ENCODE results near the gene PRSS22.
A peak's percentile ranks its signal among the peaks of the same experiment; 100 is the strongest.

Gene PRSS22

DNA sequence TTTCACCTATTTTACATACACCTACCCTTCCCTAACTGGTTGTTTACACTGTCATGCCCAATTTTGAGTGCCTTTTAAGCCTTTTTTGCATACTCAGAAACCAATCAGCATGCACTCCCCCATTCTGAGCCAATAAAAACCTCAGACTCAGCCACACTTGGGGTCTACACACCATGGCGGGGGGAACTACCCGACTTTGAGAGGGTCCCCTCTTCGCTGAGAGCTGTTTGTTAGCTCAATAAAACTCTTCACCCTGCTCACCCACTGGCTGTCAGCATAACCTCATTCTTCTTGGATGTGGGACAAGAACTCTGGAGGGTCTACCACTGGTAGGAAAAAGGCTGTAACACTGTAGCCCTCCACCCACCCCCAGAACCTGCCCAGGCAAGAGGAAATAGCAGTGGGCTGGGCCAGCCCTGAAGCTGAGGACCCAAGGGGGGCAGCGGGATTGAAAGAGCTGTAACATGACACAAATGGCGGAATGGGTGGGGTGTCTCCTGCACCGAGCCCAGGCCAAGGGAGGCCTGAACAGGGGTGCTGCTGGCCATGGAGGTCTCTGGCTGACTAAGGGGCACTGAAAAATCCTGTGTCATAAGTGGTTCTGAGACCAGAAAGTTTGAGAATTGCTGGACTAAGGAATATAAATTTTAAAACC, 22.0 kb upstream of the PRSS22 start:
- DNase-seq = no peak

DNA sequence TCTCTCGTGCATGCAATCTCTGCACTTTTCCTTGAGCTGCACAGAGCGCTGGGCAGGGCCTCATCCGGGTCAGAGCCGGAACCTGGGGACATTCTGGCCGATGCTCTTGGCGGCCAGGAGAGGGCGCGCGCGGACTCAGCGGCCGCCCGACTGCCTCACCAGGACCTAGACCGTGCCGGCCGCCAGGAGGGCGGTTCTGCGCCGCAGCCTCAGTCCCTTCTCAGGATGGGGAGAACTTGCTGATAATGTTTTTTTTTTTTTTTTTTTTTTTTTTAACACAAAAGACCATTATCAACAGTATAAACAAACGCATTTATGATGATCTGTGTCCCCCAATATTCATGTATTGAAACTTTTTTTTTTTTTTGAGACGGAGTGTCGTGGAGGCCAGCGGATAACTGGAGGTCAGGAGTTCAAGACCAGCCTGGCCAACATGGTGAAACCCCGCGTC, 17.0 kb upstream of the PRSS22 start:
- peak; percentile 85 for DNase-seq

DNA sequence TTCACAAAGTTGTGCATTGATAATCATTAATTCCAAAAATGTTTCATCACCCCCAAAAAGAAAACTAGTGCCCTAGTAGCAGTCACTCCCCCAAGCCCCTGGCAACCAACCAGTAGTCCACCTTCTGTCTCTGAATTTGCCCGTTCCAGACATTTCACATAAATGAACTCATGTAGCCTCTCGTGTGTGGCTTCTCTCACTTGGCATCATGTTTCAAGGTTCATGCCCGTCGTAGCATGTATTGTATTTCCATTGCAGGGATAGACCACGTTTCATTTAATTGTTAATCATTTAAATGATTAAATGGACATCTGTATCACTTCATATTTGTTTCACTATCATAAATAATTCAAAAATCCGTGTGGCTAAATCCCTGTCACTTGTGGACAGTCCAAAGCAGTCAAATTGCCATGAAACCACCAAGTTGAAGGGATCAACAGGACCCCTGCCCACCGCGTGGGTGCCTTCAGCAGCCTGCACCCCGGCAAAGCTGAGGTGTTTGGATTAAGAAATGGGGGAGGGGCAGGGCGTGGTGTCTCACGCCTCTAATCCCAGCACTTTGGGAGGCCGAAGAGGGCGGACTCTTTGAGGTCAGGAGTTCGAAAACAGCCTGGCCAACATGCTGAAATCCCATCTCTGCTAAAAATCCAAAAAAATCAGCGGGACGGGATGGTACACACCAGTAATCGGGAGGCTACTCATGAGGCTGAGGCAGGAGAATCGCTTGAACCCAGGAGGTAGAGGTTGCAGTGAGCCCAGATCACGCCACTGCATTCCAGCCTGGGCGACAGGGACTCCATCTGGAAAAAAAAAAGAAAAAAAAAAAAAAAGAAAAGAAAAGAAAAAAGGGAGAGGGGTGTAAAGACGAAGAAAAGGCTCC, 16.3 kb upstream of the PRSS22 start:
- DNase-seq = no peak

- DNase-seq = no peak
Measured at GRCh38 chr16:2871926-2872325, 14.0 kb upstream of the PRSS22 start.

GRCh38 chr16:2867987-2868789, 10.2 kb upstream of the PRSS22 start:
- DNase-seq = peak; percentile 97

DNA sequence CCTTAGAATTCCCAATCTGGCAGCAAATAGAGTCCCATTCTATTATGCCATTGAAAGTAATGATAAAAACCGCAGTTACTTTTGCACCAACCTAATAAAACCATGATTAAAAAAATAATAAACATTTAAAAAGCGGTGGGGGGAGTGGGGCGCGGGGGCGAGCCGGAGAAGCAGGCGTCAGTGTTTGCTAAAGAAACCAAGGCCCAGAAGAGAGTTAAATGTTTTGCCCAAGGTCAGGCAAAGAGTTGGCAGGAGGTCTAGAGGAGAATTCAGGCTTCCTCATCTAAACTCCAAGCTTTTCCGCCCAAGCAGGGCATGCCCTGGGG, 9.7 kb upstream of the PRSS22 start:
- DNase-seq = no peak

- DNase-seq = no peak
Measured at GRCh38 chr16:2866431-2866830, 8.5 kb upstream of the PRSS22 start.

- DNase-seq = no peak
Measured at GRCh38 chr16:2865651-2866050, 7.7 kb upstream of the PRSS22 start.

GRCh38 chr16:2860826-2861567, 3.0 kb upstream of the PRSS22 start:
- peak; percentile 15 for DNase-seq

GRCh38 chr16:2859686-2860265, 1.8 kb upstream of the PRSS22 start:
- DNase-seq = no peak

DNA sequence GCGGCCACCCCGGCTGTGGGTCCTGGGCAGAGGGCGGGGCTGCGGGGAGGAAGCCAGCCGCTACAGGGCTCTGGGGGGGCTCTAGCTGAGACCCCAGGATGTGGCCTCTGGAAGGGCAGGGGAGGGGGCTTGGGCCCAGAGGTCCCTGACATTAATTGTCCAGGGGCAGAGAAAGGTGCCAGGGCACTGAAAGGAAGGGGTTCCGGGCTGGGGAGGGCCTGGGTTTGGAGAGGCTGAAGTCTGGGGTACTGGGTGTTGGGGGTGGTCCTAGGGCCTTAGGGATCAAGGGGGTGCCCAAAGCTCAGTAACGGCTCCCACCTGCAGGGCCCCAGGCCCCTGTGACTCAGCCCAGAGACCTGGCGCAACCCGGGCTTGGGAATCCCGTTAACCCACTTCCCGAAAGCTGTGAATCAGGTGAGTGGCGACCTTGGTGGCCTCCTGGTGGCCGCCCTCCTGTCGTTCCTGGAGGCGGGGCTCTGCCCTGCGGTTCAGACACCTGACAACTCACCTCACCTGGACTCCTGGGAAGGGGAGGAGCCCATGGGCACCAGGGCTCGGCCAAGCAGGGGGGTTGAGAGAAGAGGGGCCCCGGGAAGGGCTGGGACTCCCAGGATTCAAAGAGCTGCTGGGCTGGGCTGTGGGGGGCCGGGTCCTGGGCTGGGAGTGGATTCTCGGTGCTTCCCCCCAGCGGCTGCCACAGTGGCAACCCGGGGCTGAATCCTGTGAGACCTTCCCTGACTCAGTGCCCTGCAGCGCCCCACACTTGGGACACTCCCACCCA, 465 bp upstream of the PRSS22 start:
- peak; percentile 6 for DNase-seq

DNA sequence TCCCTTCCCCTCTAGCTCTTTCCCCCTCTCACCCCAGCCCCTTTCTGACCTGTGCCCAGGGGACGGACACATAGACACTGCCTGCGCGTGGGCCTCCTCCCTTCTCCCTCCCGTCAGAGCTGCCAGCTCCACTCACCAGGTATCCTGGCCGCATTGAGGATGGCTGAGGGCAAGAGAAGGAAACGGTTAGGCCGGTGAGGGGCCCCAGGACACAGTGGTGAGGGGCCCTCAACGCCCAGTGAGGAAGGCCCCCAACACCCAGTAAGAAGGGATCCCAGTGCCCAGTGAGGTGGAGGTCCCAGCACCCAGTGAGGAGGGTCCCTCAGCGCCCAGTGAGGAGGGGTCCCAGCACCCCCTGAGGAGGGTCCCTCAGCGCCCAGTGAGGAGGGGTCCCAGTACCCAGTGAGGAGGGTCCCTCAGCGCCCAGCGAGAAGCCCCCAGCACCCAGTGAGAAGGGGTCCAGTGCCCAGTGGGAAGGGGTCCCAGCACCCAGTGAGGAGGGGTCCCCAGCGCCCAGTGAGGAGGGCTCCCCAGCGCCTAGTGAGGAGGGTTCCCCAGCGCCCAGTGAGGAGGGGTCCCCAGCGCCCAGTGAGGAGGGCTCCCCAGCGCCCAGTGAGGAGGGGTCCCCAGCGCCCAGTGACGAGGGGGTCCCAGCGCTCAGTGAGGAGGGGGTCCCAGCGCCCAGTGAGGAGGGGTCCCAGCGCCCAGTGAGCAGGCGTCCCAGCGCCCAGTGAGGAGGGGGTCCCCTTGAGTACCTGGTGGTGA, 1.1 kb downstream of the PRSS22 start:
- DNase-seq = no peak

- no peak for DNase-seq
Measured at GRCh38 chr16:2856061-2856670, 1.8 kb downstream of the PRSS22 start.

DNA sequence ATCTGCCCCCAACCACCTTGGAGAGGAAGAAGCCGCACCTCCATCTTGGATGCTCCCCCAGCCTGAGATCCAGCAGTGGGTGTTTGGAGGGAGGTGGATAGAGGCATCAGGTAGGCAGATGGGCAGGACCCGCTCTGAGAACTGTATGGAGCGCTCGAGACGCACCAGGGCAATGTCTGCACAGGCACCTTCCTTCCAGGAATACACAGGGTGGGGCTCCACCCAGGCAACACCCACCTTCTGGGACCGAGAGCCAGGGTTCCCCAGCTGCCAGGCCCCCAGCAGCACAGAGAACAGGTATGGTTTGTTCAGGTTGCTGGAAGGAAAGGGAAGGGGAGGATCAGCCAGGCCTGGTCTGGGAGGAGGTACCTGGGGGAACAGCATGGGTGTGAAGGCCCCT, 2.4 kb downstream of the PRSS22 start:
- no peak for DNase-seq

DNA sequence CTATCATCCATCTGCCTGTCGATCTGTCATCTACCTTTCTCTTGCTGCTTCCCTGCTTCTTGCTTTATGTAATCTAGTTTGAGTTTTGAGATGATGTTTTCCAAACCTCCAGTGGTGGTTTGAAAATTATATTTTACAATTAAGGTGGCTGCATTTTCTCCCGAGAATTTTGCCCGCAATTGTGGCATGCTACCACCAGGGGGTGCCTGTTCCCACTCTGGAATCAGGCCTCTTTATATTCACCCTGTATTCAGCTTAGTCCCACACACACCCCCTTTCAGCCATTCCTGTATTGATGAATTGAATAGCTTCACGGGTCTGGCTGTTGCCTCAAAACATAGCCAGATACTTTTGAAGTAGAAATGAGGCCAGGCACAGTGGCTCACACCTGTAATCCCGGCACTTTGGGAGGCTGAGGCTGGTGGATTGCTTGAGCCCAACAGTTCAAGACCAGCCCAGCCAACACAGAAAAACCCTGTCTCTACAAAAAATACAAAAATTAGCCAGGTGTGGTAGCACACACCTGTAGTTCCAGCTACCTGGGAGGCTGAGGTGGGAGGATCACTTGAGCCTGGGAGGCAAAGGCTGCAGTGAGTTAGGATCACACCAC, 3.2 kb downstream of the PRSS22 start:
- no peak for DNase-seq

- DNase-seq = no peak
Measured at GRCh38 chr16:2853531-2854073, 4.4 kb downstream of the PRSS22 start.

GRCh38 chr16:2852731-2853507, 5.1 kb downstream of the PRSS22 start:
- no peak for DNase-seq

DNA sequence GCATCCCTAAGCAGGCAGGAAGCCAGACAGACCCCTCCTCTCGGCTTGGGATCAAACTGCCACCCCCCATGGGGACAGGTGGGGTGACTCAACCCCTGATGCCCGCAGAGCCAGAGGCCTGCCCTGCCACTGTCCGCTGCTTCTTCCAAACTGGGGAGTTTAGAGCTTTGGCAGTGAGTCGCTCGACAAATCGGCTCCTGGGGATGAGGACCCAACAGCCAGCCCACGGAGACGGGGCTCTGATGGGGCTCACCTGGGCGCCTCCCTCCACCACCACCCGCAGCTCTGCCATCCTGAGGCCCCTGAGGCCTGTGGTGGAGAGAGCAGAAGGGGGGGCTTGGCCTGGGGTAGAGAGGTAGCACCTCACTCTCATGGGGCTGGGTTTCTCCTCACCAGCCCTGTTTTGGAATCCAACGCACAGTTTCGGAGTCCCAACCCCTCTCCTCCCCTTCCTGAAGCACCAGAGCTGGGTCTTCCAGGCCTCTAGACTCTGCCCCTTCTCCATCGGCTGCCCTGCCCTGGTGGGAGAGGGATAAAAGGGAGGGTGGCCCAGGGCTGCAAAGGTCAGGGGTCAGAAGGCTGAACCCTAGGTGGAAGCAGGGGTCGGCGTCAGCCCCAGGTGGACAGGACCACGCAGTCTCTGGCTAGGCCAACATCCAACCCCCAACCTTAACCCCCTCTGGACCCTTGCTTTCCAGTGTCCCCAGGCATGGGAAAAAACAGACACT, 5.8 kb downstream of the PRSS22 start:
- no peak for DNase-seq
